Activated CD8-positive, alpha-beta memory T cell treated with anti-CD3 and anti-CD28 coated beads, Interleukin-2, amount 50 U/mL, for 24 hours (primary cell): ENCODE measurements around the gene KCNT2.

ENCODE experiments used
- DNase-seq: peaks from one replicate; pipeline ENCODE4 v3.0.0-alpha.2; 2020; ENCODE audit errors: extremely low read depth

KCNT2 gene

DNA sequence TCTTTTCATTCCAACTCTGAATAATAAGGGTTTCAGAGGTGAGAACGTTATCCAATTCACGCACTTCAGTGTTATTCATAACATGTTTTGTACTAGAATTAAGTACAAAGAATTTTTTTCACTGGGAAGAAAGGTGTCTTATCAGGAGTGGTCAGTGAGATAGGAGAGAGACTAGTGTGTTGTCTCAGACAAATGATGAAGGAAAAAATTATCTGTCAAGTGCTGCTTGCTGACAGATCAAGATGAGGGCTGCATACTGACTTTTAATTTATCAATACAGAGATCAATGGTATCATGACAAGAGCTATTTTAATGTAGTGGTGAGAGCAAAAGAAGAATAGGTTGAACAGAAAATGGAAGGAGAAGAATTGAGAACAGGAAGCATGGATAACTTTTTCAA lies 402.4 kb downstream of the KCNT2 start:
- no peak for DNase-seq

DNA sequence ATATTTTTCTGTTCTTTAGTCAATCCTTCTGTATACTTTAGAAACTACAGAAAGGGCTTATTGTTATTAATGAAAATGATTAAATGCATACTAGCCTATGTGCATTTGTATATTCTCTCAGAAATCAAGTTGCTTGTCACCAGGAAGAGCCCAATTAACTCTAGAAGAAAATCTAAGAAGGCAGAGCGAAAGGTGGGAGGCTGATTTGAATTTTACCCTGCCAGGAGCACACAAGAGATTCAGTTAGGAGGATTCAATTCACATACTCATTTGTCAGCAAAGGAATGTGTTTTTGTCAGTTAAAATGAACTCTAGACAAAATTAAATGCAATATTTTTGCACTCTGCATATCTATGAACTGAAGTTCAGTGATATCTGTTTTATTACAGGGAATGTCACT lies 411.8 kb downstream of the KCNT2 start:
- DNase-seq = no peak

DNA sequence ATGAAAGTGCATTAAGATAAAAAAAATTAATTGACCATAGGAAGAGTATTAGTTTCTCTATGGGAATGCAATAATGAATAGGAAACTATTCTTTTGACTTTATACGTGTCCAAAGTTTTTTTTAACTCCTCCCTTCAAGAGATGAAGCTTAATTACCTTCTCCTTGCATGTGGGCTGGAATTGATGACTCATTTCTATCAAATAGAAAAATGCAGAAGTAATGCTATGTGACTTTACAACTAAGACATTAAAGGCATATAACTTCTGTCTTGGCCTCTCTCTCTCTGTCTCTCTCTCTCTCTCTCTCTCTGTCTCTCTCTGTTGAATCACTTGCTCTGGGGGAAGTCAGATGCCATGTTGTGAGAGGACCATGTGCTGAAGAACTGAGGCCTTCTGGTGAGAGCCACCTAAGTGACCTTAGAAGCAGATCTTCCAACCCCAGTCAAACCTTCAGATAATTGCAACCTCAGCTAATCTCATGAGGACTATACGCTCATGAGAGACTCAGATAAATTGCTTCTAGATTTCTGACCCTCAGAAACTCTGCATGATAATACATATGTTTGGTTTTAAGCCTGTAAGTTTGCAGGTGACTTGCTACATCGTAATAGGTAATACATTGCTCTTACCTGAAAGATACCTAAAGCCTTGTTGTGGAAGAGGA lies 414.2 kb downstream of the KCNT2 start:
- DNase-seq = no peak

DNA sequence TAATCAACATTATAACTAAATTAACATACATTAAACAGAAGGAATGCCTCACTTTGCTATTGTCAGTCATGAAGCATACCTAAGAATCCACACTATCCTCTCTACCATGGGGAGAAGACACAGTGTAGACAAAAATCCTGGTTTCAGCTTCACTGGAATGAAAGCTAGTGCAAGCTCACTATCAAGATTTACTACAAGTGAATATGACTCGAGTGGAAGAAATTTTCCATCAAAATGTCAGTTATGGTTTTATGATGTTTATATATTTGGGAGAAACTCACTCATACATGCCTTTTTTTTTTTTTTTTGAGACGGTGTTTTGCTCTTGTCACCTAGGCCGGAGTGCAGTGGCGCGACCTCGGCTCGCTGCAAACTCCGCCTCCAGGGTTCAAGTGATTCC lies 424.3 kb downstream of the KCNT2 start:
- no peak for DNase-seq

DNA sequence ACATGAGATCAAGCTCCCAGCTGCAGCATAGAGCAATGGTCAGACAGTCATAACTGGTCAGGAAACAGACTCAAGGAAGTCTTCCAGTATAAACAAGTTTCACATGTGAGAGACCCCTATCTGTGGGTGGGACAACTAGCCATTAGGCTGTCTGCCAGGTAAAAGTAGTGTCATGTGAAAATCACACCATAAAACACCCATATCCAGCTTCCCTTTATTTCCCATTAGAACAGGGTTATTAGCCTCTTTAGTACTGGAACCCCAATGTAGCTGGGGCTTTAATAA lies 426.7 kb downstream of the KCNT2 start:
- DNase-seq = no peak

DNA sequence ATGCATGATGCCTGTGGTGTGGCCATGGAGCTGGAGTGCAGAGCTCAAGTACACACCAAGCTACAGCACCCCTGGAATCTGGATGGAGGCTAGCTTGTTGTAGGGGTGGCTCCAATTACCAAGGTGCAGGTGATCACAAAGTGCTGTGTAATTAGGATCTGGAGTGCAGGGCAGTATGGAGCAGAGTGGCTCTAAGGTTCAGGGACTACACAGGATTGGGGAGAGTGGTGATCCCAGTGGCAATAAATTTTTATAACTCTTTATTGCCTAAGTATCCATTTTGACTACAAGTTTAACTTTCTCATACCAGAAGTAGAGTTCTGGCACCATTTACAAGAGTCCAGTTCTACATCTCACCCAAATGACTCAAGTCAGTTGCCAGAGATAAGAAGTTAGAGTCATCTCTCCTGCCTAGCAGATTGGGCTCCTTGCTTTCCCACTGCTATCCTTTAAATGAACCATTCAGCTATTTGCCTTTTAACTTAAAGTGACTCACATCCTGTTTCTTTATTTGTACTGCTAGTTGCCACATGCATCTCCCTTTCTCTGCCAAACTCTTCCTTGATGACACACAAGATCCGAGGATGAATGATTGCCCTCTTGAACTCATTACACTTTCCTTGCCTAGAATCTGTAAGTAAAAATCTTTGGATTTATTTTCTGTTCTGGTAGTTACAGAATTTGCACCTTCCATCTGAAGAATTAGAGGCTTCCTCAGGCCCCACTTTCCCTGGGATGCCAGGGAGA lies 427.2 kb downstream of the KCNT2 start:
- DNase-seq = no peak

DNA sequence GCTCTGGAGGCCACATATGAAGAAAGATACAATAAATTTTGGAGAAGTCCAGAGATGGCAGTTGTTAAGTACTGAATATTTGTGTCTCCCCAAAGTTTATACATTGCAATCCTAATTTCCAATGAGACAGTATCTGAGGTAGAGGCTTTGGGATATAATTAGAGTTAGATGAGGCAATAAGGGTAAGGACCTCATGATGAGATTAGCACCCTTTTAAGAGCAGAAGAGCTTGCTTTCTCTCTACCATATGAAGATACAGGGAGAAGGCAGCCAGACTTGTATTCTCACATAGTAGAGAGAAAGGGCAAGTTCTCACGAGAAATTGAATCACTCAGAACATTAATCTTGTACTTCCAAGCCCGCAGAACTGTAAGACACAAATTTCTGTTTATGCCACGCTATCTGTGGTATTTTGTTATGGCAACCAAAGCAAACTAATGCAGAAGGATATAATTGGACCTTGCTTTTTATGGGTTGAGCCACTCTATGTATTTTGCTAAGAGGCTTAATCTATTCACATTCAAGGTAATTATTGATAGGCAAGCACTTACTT lies 430.1 kb downstream of the KCNT2 start:
- DNase-seq = no peak
